Testis (tissue), 5 donors: ENCODE data around the gene PDYN. TPM values are rescaled to one million over a fixed set of nuclear protein-coding genes. Genes with fewer than 3 reads are reported as not detected.
"Not testable (repeated sequence)": the region's sequence is repeated elsewhere in the genome, so short reads cannot be mapped to it uniquely, and the experiment has no call there.

Experiments
- DNase-seq: peaks from one replicate; pipeline ENCODE4 v3.0.0-alpha.2; 2019
- H3K27ac ChIP-seq, 2 donors: fragments of 200-600 bp; sonication (generic); one replicate each; pipeline ENCODE4 v1.5.1; 2019
- H3K27me3 ChIP-seq: fragments of 200-600 bp; sonication (generic); one replicate; pipeline ENCODE4 v1.5.1; 2019
- H3K36me3 ChIP-seq: fragments of 200-600 bp; sonication (generic); one replicate; pipeline ENCODE4 v1.5.1; 2017; ENCODE audit warnings: low read depth; ENCODE audit errors: missing control alignments
- H3K4me1 ChIP-seq: fragments of 200-600 bp; sonication (generic); one replicate; pipeline ENCODE4 v1.5.1; 2019
- H3K4me3 ChIP-seq, 2 donors: fragments of 200-600 bp; sonication (generic); one replicate each; pipeline ENCODE4 v1.5.1; 2017 to 2019
- H3K9me3 ChIP-seq: fragments of 200-600 bp; sonication (generic); one replicate; pipeline ENCODE4 v1.5.1; 2017
- POLR2A ChIP-seq: fragments of 450-650 bp; IDR thresholded peaks from one replicate; pipeline ENCODE4 v1.6.1; 2017; ENCODE audit warnings: antibody characterized with exemption, mild to moderate bottlenecking, moderate library complexity
- WGBS, 2 donors: methylation state at CpG; one replicate each; pipeline ENCODE4 v1.1.5; 2018; 5-methylcytosine and 5-hydroxymethylcytosine counted together
- intact Hi-C: fragments of 100-400 bp; cut with DNase I; formaldehyde crosslinking; loops from one replicate; pipeline ENCODE4 v1.15.1; 2023; ENCODE audit warnings: low total_unique reads
- long read RNA-seq, 2 donors: transcript quantifications; one replicate each; lab custom pipeline, GENCODE V29; 2026
- polyA plus RNA-seq: library from polyadenylated mRNA; stranded (reverse); fragments of 350-450 nt; fragmentation: Illumina TruSeq; extraction: RNeasy Lipid Tissue Mini Kit (QIAGEN cat#74804); gene quantifications from one replicate; pipeline ENCODE4 v1.2.3, GENCODE V29; 2014; ENCODE audit warnings: low read depth, low replicate concordance; ENCODE audit not compliant: insufficient read depth
- total RNA-seq, 2 donors: library from RNA; depleted of rRNA; stranded (reverse); fragments of >200 nt; gene quantifications; one replicate each; pipeline ENCODE4 v1.2.3, GENCODE V29; 2016
- TF ChIP-seq, protein P1 (sequence below), 3 experiments: fragments of 450-650 bp in 2 of 3; fragments of 200-600 bp in 1 of 3; sonication (generic) in 1 of 3; IDR thresholded peaks; one replicate each; pipeline ENCODE4 v1.5.1; 2016 to 2019; ENCODE audit warnings: antibody characterized with exemption in 3 of 3, mild to moderate bottlenecking in 2 of 3, moderate library complexity in 1 of 3

The PDYN gene
- total RNA-seq: 1 to 10 TPM; 1.6 to 4.2 TPM
- 5.2 TPM for polyA plus RNA-seq
- long read RNA-seq, donor 1: 0 reads
- long read RNA-seq, donor 2: 0 reads

- WGBS, 2 donors: 36 to 39% methylated on average over 9 of the region's 9 CpGs
Measured at GRCh38 chr20:1993986-1994385, at the start of gene PDYN. PDYN (minus strand) TSS chr20:1994058; CDS start chr20:1983084, 10,974 bp downstream.

DNA sequence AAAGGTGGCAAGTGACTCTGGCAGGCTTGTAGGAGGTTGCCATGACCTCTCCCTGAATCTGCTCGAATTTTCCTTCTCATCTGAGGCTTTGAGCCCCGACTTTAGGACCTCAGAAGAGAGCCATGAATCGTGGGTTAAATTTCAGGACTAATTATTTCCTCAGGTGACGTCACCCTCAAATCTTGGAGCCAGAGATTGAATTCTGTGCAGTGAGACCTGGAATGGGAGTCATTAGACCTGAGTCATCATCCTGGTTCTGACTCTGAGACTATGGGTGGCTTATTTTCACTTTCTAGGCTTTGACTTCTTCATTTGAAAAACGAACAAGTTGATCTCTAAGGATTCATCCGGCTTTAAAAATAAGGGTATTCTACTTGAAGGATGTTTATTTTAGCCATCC, 48.5 kb upstream of the PDYN start:
- H3K27ac ChIP-seq: no peak overlapping the region
- H3K4me1 ChIP-seq: no peaks in the 10 kb centered on the region
- no peaks in the 10 kb centered on the region for H3K9me3 ChIP-seq
- TF ChIP-seq, protein P1, sequence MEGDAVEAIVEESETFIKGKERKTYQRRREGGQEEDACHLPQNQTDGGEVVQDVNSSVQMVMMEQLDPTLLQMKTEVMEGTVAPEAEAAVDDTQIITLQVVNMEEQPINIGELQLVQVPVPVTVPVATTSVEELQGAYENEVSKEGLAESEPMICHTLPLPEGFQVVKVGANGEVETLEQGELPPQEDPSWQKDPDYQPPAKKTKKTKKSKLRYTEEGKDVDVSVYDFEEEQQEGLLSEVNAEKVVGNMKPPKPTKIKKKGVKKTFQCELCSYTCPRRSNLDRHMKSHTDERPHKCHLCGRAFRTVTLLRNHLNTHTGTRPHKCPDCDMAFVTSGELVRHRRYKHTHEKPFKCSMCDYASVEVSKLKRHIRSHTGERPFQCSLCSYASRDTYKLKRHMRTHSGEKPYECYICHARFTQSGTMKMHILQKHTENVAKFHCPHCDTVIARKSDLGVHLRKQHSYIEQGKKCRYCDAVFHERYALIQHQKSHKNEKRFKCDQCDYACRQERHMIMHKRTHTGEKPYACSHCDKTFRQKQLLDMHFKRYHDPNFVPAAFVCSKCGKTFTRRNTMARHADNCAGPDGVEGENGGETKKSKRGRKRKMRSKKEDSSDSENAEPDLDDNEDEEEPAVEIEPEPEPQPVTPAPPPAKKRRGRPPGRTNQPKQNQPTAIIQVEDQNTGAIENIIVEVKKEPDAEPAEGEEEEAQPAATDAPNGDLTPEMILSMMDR (IDR thresholded peaks at IDR 0.05): no peak
- no peak for TF ChIP-seq POLR2A
- no peaks in the 10 kb centered on the region for H3K27me3 ChIP-seq
- no peak overlapping the region for H3K4me3 ChIP-seq
- DNase-seq: no peak
- no peaks in the 10 kb centered on the region for H3K36me3 ChIP-seq
- 70 to 80% methylated on average over 6 of the region's 6 CpGs for WGBS, 2 donors
- intact Hi-C loops: no loop called here

More at GRCh38 chr20:1993986-1994385, at the start of gene PDYN:
- Histone ChIP-seq H3K27me3 (no peaks in the 10 kb centered on the region), H3K36me3 (no peaks in the 10 kb centered on the region), H3K9me3 (no peaks in the 10 kb centered on the region), H3K4me3 (no peak within 1 kb of the TSS), H3K27ac (no peak within 1 kb of the TSS), H3K4me1 (no peaks in the 10 kb centered on the region)
- intact Hi-C loops: no loop called here
- DNase-seq: no peak
- TF ChIP-seq, protein P1 (IDR thresholded peaks at IDR 0.05): no peak
- TF ChIP-seq POLR2A: no peak

GRCh38 chr20:2038161-2038560, 44.3 kb upstream of the PDYN start:
- Histone ChIP-seq H3K4me3 (no peak overlapping the region), H3K9me3 (no peaks in the 10 kb centered on the region), H3K36me3 (no peaks in the 10 kb centered on the region), H3K4me1 (no peaks in the 10 kb centered on the region), H3K27ac (no peak overlapping the region), H3K27me3 (no peaks in the 10 kb centered on the region)
- intact Hi-C loops: no loop called here
- no peak for DNase-seq
- WGBS, 2 donors: 49 to 58% methylated on average over 3 of the region's 3 CpGs
- no peak for TF ChIP-seq POLR2A
- TF ChIP-seq, protein P1 (IDR thresholded peaks at IDR 0.05): no peak

GRCh38 chr20:2037296-2037914, 43.5 kb upstream of the PDYN start:
- Histone ChIP-seq H3K36me3 (no peaks in the 10 kb centered on the region), H3K9me3 (no peaks in the 10 kb centered on the region), H3K27ac (no peak overlapping the region), H3K4me1 (no peaks in the 10 kb centered on the region), H3K4me3 (no peak overlapping the region), H3K27me3 (no peaks in the 10 kb centered on the region)
- TF ChIP-seq POLR2A: no peak
- TF ChIP-seq, protein P1 (IDR thresholded peaks at IDR 0.05): no peak
- WGBS, 2 donors: 78 to 81% methylated on average over 4 of the region's 4 CpGs
- DNase-seq: no peak
- intact Hi-C loops: no loop called here

- H3K9me3 ChIP-seq, H3K27ac ChIP-seq, H3K4me1 ChIP-seq, intact Hi-C loops, DNase-seq, H3K27me3 ChIP-seq, H3K4me3 ChIP-seq, H3K36me3 ChIP-seq: not testable (repeated sequence)
- 93 to 94% methylated on average over 4 of the region's 4 CpGs for WGBS, 2 donors
Measured at GRCh38 chr20:2036357-2036756, 42.5 kb upstream of the PDYN start.
